B cell (primary cell): Measurements from ENCODE around the gene FHIT.

Experiments
- EZH2 ChIP-seq: IDR thresholded peaks from 2 replicates; pipeline ENCODE4 v1.6.1; 2012; ENCODE audit warnings: borderline replicate concordance, low read depth, mild to moderate bottlenecking, moderate library complexity, low read length; ENCODE audit not compliant: insufficient read depth, poor library complexity, severe bottlenecking
- TF ChIP-seq, protein P1 (sequence below): fragments of 200-600 bp; IDR thresholded peaks from one replicate; pipeline ENCODE4 v1.8.0; 2022; ENCODE audit warnings: antibody characterized with exemption, mild to moderate bottlenecking

- no peak for TF ChIP-seq EZH2
- TF ChIP-seq, protein P1, sequence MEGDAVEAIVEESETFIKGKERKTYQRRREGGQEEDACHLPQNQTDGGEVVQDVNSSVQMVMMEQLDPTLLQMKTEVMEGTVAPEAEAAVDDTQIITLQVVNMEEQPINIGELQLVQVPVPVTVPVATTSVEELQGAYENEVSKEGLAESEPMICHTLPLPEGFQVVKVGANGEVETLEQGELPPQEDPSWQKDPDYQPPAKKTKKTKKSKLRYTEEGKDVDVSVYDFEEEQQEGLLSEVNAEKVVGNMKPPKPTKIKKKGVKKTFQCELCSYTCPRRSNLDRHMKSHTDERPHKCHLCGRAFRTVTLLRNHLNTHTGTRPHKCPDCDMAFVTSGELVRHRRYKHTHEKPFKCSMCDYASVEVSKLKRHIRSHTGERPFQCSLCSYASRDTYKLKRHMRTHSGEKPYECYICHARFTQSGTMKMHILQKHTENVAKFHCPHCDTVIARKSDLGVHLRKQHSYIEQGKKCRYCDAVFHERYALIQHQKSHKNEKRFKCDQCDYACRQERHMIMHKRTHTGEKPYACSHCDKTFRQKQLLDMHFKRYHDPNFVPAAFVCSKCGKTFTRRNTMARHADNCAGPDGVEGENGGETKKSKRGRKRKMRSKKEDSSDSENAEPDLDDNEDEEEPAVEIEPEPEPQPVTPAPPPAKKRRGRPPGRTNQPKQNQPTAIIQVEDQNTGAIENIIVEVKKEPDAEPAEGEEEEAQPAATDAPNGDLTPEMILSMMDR: no peak
Observed at GRCh38 chr3:60574046-60574769, 677.0 kb downstream of the FHIT start.
